Mononuclear cell (primary cell): ENCODE data around the gene ALB. TPM values are rescaled to one million over a fixed set of nuclear protein-coding genes. Genes with fewer than 3 reads are reported as not detected.
"Not testable (repeated sequence)": the region's sequence is repeated elsewhere in the genome, so short reads cannot be mapped to it uniquely, and the experiment has no call there.

Experiments
- H3K27me3 ChIP-seq: 2 replicates; pipeline ENCODE4 v1.6.0; 2011; ENCODE audit warnings: low read length, control low read depth; ENCODE audit not compliant: insufficient read depth
- H3K4me1 ChIP-seq: 2 replicates; pipeline ENCODE4 v1.5.1; 2011; ENCODE audit warnings: mild to moderate bottlenecking, low read length, control low read depth; ENCODE audit not compliant: insufficient read depth
- H3K4me3 ChIP-seq: 2 replicates; pipeline ENCODE4 v1.5.1; 2011; ENCODE audit warnings: mild to moderate bottlenecking, low read length, moderate library complexity
- H3K9me3 ChIP-seq: 2 replicates; pipeline ENCODE4 v1.5.1; 2011; ENCODE audit warnings: low read depth, mild to moderate bottlenecking, control low read depth, low read length
- total RNA-seq: library from RNA; depleted of rRNA; stranded (reverse); fragments of >200 nt; gene quantifications from one replicate; pipeline ENCODE4 v1.2.3, GENCODE V29; 2012

ALB gene
- total RNA-seq: 0.31 TPM

GRCh38 chr4:73404042-73404441 lies at the start of gene ALB:
Gene ALB (plus strand): TSS chr4:73404287. CDS start chr4:73404328, 41 bp downstream.
- Histone ChIP-seq H3K27me3 (no peaks in the 10 kb centered on the region), H3K4me1 (no peaks in the 10 kb centered on the region), H3K4me3 (no peak within 1 kb of the TSS)

GRCh38 chr4:73357174-73357573 lies 46.9 kb upstream of the ALB start:
- not testable (repeated sequence) for H3K9me3 ChIP-seq, H3K4me1 ChIP-seq, H3K4me3 ChIP-seq, H3K27me3 ChIP-seq

More at GRCh38 chr4:73404042-73404441, at the start of gene ALB:
- H3K9me3 ChIP-seq: no peaks in the 10 kb centered on the region

- not testable (repeated sequence) for H3K4me1 ChIP-seq, H3K9me3 ChIP-seq, H3K27me3 ChIP-seq, H3K4me3 ChIP-seq
Measured at GRCh38 chr4:73369506-73370199, 34.4 kb upstream of the ALB start.

- no peaks in the 10 kb centered on the region for H3K4me1 ChIP-seq
- H3K4me3 ChIP-seq: no peak overlapping the region
- no peaks in the 10 kb centered on the region for H3K9me3 ChIP-seq
- no peaks in the 10 kb centered on the region for H3K27me3 ChIP-seq
Measured at GRCh38 chr4:73375328-73375741, 28.8 kb upstream of the ALB start.

GRCh38 chr4:73376251-73376650 lies 27.8 kb upstream of the ALB start:
- Histone ChIP-seq H3K27me3 (no peaks in the 10 kb centered on the region), H3K4me1 (no peaks in the 10 kb centered on the region), H3K4me3 (no peak overlapping the region), H3K9me3 (no peaks in the 10 kb centered on the region)

- no peaks in the 10 kb centered on the region for H3K9me3 ChIP-seq
- no peak overlapping the region for H3K4me3 ChIP-seq
- H3K27me3 ChIP-seq: no peaks in the 10 kb centered on the region
- H3K4me1 ChIP-seq: no peaks in the 10 kb centered on the region
Measured at GRCh38 chr4:73376976-73377375, 27.1 kb upstream of the ALB start.

- Histone ChIP-seq H3K4me1 (no peaks in the 10 kb centered on the region), H3K4me3 (no peak overlapping the region), H3K9me3 (no peaks in the 10 kb centered on the region), H3K27me3 (no peaks in the 10 kb centered on the region)
Measured at GRCh38 chr4:73378887-73379286, 25.2 kb upstream of the ALB start.

GRCh38 chr4:73379946-73380345 lies 24.1 kb upstream of the ALB start:
- no peaks in the 10 kb centered on the region for H3K4me1 ChIP-seq
- no peaks in the 10 kb centered on the region for H3K9me3 ChIP-seq
- H3K4me3 ChIP-seq: no peak overlapping the region
- no peaks in the 10 kb centered on the region for H3K27me3 ChIP-seq

- Histone ChIP-seq H3K4me1 (no peaks in the 10 kb centered on the region), H3K4me3 (no peak overlapping the region), H3K9me3 (no peaks in the 10 kb centered on the region), H3K27me3 (no peaks in the 10 kb centered on the region)
Measured at GRCh38 chr4:73381214-73381613, 22.9 kb upstream of the ALB start.

- no peak overlapping the region for H3K4me3 ChIP-seq
- no peaks in the 10 kb centered on the region for H3K9me3 ChIP-seq
- no peaks in the 10 kb centered on the region for H3K4me1 ChIP-seq
- no peaks in the 10 kb centered on the region for H3K27me3 ChIP-seq
Measured at GRCh38 chr4:73383452-73383851, 20.6 kb upstream of the ALB start.

- Histone ChIP-seq H3K4me1 (no peaks in the 10 kb centered on the region), H3K4me3 (no peak overlapping the region), H3K27me3 (no peaks in the 10 kb centered on the region), H3K9me3 (no peaks in the 10 kb centered on the region)
Measured at GRCh38 chr4:73387552-73387951, 16.5 kb upstream of the ALB start.

GRCh38 chr4:73388887-73389286 lies 15.2 kb upstream of the ALB start:
- Histone ChIP-seq H3K4me1 (no peaks in the 10 kb centered on the region), H3K9me3 (no peaks in the 10 kb centered on the region), H3K4me3 (no peak overlapping the region), H3K27me3 (no peaks in the 10 kb centered on the region)

- not testable (repeated sequence) for H3K27me3 ChIP-seq, H3K4me3 ChIP-seq, H3K9me3 ChIP-seq, H3K4me1 ChIP-seq
Measured at GRCh38 chr4:73389663-73390062, 14.4 kb upstream of the ALB start.

- Histone ChIP-seq H3K4me1 (no peaks in the 10 kb centered on the region), H3K9me3 (no peaks in the 10 kb centered on the region), H3K27me3 (no peaks in the 10 kb centered on the region), H3K4me3 (no peak overlapping the region)
Measured at GRCh38 chr4:73391774-73392173, 12.3 kb upstream of the ALB start.

- H3K27me3 ChIP-seq: no peaks in the 10 kb centered on the region
- no peak overlapping the region for H3K4me3 ChIP-seq
Measured at GRCh38 chr4:73392936-73393335, 11.2 kb upstream of the ALB start.

GRCh38 chr4:73396304-73396703 lies 7.8 kb upstream of the ALB start:
- Histone ChIP-seq H3K27me3 (no peaks in the 10 kb centered on the region), H3K9me3 (no peaks in the 10 kb centered on the region), H3K4me3 (no peak overlapping the region), H3K4me1 (no peaks in the 10 kb centered on the region)

More at GRCh38 chr4:73392936-73393335, 11.2 kb upstream of the ALB start:
- Histone ChIP-seq H3K4me1 (no peaks in the 10 kb centered on the region), H3K9me3 (no peaks in the 10 kb centered on the region)
